ENCODE results near the gene FSCN2. TPM values are rescaled to one million over a fixed set of nuclear protein-coding genes. Genes with fewer than 3 reads are reported as not detected.

The FSCN2 gene
- total RNA-seq, 2 experiments from 2014 or later = 1.6 to 6.7 TPM

GRCh38 chr17:81539961-81540675 lies 11.9 kb downstream of the FSCN2 start:
- H3K9me2 ChIP-seq (ENCODE audit: insufficient read depth, low read length) = no peaks in the 10 kb centered on the region
- POLR2A ChIA-PET = no interaction called here
- no peak overlapping the region for H2AFZ ChIP-seq (ENCODE audit: low read length)
- intact Hi-C loops (cut with micrococcal nuclease; ENCODE audit: unreplicated experiment) = no loop called here
- no peaks in the 10 kb centered on the region for H3K4me1 ChIP-seq (ENCODE audit: insufficient read depth, low read length, poor library complexity, severe bottlenecking)
- no peaks in the 10 kb centered on the region for H4K20me1 ChIP-seq (ENCODE audit: insufficient read depth, low read length)
- BruUV-seq (replicated peaks) = TSS peak; percentile 59
- no peaks in the 10 kb centered on the region for H3K9me3 ChIP-seq (ENCODE audit: low read length)
- no peaks in the 10 kb centered on the region for H3K79me2 ChIP-seq (ENCODE audit: insufficient read depth, low read depth, low read length)
- no peak overlapping the region for H3K4me3 ChIP-seq (ENCODE audit: low read depth, low read length, poor library complexity, severe bottlenecking)
- CTCF ChIA-PET (ENCODE audit: unreplicated experiment) = no interaction called here
- peaks cover 38% of the 10 kb centered on the region for H3K36me3 ChIP-seq (ENCODE audit: insufficient read depth, low read length)
- no peak for DNase-seq (ENCODE audit: low spot score)
- no peak overlapping the region for H3K27ac ChIP-seq (ENCODE audit: low read depth, low read length, poor library complexity, severe bottlenecking)
- TF ChIP-seq EZH2phosphoT487 (IDR thresholded peaks at IDR 0.05; ENCODE audit: borderline replicate concordance, low read depth, low read length) (no peak), CTCF (conservative IDR thresholded peaks at IDR 0.05; ENCODE audit: low read length) (no peak)
- no peak overlapping the region for H3K4me2 ChIP-seq (ENCODE audit: low read length)

GRCh38 chr17:81540676-81541027 lies 12.5 kb downstream of the FSCN2 start:
- Histone ChIP-seq H3K4me2 (ENCODE audit: low read length) (no peak overlapping the region), H3K36me3 (ENCODE audit: insufficient read depth, low read length) (peaks cover 44% of the 10 kb centered on the region), H2AFZ (ENCODE audit: low read length) (no peak overlapping the region), H3K9me2 (ENCODE audit: insufficient read depth, low read length) (no peaks in the 10 kb centered on the region), H3K9me3 (ENCODE audit: low read length) (no peaks in the 10 kb centered on the region), H3K4me3 (ENCODE audit: low read depth, low read length, poor library complexity, severe bottlenecking) (no peak overlapping the region), H3K79me2 (ENCODE audit: insufficient read depth, low read depth, low read length) (no peaks in the 10 kb centered on the region), H3K4me1 (ENCODE audit: insufficient read depth, low read length, poor library complexity, severe bottlenecking) (no peaks in the 10 kb centered on the region), H4K20me1 (ENCODE audit: insufficient read depth, low read length) (no peaks in the 10 kb centered on the region), H3K27ac (ENCODE audit: low read depth, low read length, poor library complexity, severe bottlenecking) (no peak overlapping the region)
- ChIA-PET CTCF (ENCODE audit: unreplicated experiment) (no interaction called here), POLR2A (no interaction called here)
- TF ChIP-seq EZH2phosphoT487 (IDR thresholded peaks at IDR 0.05; ENCODE audit: borderline replicate concordance, low read depth, low read length) (no peak), CTCF (conservative IDR thresholded peaks at IDR 0.05; ENCODE audit: low read length) (no peak)
- intact Hi-C loops (cut with micrococcal nuclease; ENCODE audit: unreplicated experiment) = no loop called here
- BruUV-seq (replicated peaks) = no TSS peak
- no peak for DNase-seq (ENCODE audit: low spot score)

- Histone ChIP-seq H3K9me2 (ENCODE audit: insufficient read depth, low read length) (no peaks in the 10 kb centered on the region), H3K4me2 (ENCODE audit: low read length) (no peak overlapping the region), H3K9me3 (ENCODE audit: low read length) (no peaks in the 10 kb centered on the region), H3K36me3 (ENCODE audit: insufficient read depth, low read length) (peaks cover 48% of the 10 kb centered on the region), H3K27ac (ENCODE audit: low read depth, low read length, poor library complexity, severe bottlenecking) (no peak overlapping the region), H3K4me1 (ENCODE audit: insufficient read depth, low read length, poor library complexity, severe bottlenecking) (no peaks in the 10 kb centered on the region), H4K20me1 (ENCODE audit: insufficient read depth, low read length) (no peaks in the 10 kb centered on the region), H3K4me3 (ENCODE audit: low read depth, low read length, poor library complexity, severe bottlenecking) (no peak overlapping the region), H2AFZ (ENCODE audit: low read length) (no peak overlapping the region), H3K79me2 (ENCODE audit: insufficient read depth, low read depth, low read length) (no peaks in the 10 kb centered on the region)
- TF ChIP-seq EZH2phosphoT487 (IDR thresholded peaks at IDR 0.05; ENCODE audit: borderline replicate concordance, low read depth, low read length) = no peak
- TF ChIP-seq CTCF (conservative IDR thresholded peaks at IDR 0.05; ENCODE audit: low read length) = no peak
- BruUV-seq (replicated peaks) = no TSS peak
- DNase-seq (ENCODE audit: low spot score) = no peak
- CTCF ChIA-PET (ENCODE audit: unreplicated experiment) = no interaction called here
- POLR2A ChIA-PET = no interaction called here
- intact Hi-C loops (cut with micrococcal nuclease; ENCODE audit: unreplicated experiment) = no loop called here
These were observed 12.9 kb downstream of the FSCN2 start for GRCh38 chr17:81541123-81541522.

All from OCI-LY7 (cell line).